Left kidney (tissue), 2 donors: ENCODE data around the gene MYOCD. TPM values are rescaled to one million over a fixed set of nuclear protein-coding genes. Genes with fewer than 3 reads are reported as not detected.

Source experiments
- DNase-seq: peaks from one replicate; pipeline ENCODE4 v3.0.0-alpha.2; 2013
- polyA plus RNA-seq: library from polyadenylated mRNA; unstranded; fragments of 120-200 nt; gene quantifications from one replicate; pipeline ENCODE4 v1.2.1, GENCODE V29; 2013; ENCODE audit not compliant: insufficient read length

The MYOCD gene
- polyA plus RNA-seq, 1 donor, result 8.2 TPM

GRCh38 chr17:12642034-12642433 is 23.7 kb upstream of the MYOCD start:
- DNase-seq, result no peak

GRCh38 chr17:12643822-12644221 is 21.9 kb upstream of the MYOCD start:
- DNase-seq, result no peak

- no peak for DNase-seq
Observed at GRCh38 chr17:12644623-12645022, 21.1 kb upstream of the MYOCD start.

- no peak for DNase-seq
Observed at GRCh38 chr17:12646761-12647422, 18.8 kb upstream of the MYOCD start.

- DNase-seq, result no peak
Observed at GRCh38 chr17:12648498-12648897, 17.2 kb upstream of the MYOCD start.

- no peak for DNase-seq
Observed at GRCh38 chr17:12655936-12656335, 9.8 kb upstream of the MYOCD start.

GRCh38 chr17:12656354-12656753 is 9.3 kb upstream of the MYOCD start:
- DNase-seq, result no peak

GRCh38 chr17:12659500-12659899 is 6.2 kb upstream of the MYOCD start:
- DNase-seq, result no peak

- no peak for DNase-seq
Observed at GRCh38 chr17:12664252-12664651, 1.4 kb upstream of the MYOCD start.

- no peak for DNase-seq
Observed at GRCh38 chr17:12664894-12665262, 812 bp upstream of the MYOCD start.

GRCh38 chr17:12666718-12667117 is 1.0 kb downstream of the MYOCD start:
- no peak for DNase-seq

GRCh38 chr17:12667299-12667958 is 1.7 kb downstream of the MYOCD start:
- DNase-seq, result peak; percentile 66

- DNase-seq, result no peak
Observed at GRCh38 chr17:12671906-12672305, 6.2 kb downstream of the MYOCD start.

GRCh38 chr17:12672947-12673346 is 7.3 kb downstream of the MYOCD start:
- DNase-seq, result no peak

GRCh38 chr17:12673788-12674187 is 8.1 kb downstream of the MYOCD start:
- no peak for DNase-seq

GRCh38 chr17:12680407-12680897 is 14.8 kb downstream of the MYOCD start:
- DNase-seq, result no peak

- no peak for DNase-seq
Observed at GRCh38 chr17:12680993-12681392, 15.3 kb downstream of the MYOCD start.

- DNase-seq, result no peak
Observed at GRCh38 chr17:12683299-12683698, 17.6 kb downstream of the MYOCD start.

GRCh38 chr17:12686486-12686885 is 20.8 kb downstream of the MYOCD start:
- DNase-seq, result no peak

- no peak for DNase-seq
Observed at GRCh38 chr17:12688382-12688781, 22.7 kb downstream of the MYOCD start.

- no peak for DNase-seq
Observed at GRCh38 chr17:12691173-12691572, 25.5 kb downstream of the MYOCD start.

GRCh38 chr17:12693640-12694039 is 27.9 kb downstream of the MYOCD start:
- no peak for DNase-seq

- no peak for DNase-seq
Observed at GRCh38 chr17:12706070-12706469, 40.4 kb downstream of the MYOCD start.

- DNase-seq, result no peak
Observed at GRCh38 chr17:12709063-12709462, 43.4 kb downstream of the MYOCD start.
